ELR (cell line): ENCODE data around the gene TTLL5.
A peak's percentile ranks its signal among the peaks of the same experiment; 100 is the strongest.

Source experiments
- DNase-seq: peaks from one replicate; pipeline ENCODE4 v3.0.0-alpha.2; 2015; ENCODE audit warnings: low read depth

TTLL5 gene

DNA sequence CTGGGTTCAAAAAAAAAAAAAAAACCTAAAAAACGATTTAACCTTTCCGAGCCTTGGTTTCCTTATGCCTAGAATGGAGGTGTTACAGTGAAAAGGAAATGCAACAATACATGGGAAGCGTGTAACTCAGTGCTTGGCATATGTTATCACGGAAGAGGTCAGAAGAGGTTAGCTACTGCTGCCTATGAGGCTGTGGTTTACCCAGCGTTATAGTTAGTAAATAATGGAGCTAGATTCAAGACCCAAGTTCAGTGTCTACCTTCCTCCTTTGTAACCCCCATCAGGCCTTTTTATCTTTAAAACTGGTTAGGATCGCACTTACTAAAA is 325.4 kb downstream of the TTLL5 start:
- DNase-seq, result peak; percentile 17

- no peak for DNase-seq
Measured at GRCh38 chr14:75987201-75987970, 326.3 kb downstream of the TTLL5 start.

- DNase-seq, result peak; percentile 25
Measured at GRCh38 chr14:75989134-75989533, 328.1 kb downstream of the TTLL5 start.

GRCh38 chr14:75990297-75990696 is 329.3 kb downstream of the TTLL5 start:
- DNase-seq, result no peak

DNA sequence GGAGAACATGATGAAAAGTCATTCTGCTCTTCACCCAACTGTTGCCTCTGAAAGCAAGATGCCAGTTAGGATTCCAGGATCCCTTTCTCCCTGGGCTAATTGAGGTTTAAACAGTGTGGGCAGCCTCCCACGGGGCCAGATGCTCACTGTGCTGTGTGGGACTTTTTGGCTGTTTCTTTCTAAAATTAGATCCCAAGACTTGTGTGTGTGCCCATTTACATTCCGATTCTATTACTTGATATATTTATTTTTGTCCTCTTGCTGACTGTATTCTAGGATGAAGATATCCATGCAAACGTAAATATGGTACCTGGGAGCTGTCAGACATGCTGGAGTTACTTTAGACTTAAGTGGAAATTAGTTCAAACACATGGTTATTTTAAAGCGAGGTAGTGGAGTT is 330.7 kb downstream of the TTLL5 start:
- DNase-seq, result no peak

- no peak for DNase-seq
Measured at GRCh38 chr14:75993567-75994041, 332.6 kb downstream of the TTLL5 start.

DNA sequence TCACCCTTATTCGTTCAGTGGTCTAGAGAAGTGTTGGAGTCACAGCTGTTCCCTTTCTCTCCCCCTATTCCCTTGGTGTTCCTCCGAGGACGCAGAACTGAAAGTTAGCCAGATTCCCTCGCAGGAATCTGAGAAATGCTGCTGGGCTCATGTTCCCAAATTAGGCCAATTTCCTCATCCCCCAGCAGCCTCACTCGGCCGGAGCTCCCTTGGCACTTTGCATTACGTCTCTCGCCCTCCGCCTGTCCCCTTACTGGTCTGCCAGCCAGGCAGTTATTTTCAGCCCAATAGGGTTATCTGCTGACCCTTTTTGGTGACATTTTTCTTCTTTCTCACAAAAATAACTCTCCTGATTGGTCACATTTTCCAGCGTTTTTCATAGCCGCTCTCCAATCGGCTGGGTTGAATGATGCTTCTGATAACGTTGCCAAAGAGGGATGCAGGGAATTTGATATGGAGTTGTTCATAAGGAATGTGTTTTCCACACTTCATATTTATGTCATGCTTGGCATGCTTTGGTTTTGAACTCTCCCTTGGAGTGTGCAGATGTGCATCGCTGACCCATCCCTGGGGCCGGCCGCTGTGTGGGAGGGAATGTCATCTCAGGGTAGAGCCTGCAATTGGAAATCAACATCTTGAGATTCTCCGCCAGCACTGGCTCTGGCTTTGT is 334.5 kb downstream of the TTLL5 start:
- DNase-seq, result no peak

DNA sequence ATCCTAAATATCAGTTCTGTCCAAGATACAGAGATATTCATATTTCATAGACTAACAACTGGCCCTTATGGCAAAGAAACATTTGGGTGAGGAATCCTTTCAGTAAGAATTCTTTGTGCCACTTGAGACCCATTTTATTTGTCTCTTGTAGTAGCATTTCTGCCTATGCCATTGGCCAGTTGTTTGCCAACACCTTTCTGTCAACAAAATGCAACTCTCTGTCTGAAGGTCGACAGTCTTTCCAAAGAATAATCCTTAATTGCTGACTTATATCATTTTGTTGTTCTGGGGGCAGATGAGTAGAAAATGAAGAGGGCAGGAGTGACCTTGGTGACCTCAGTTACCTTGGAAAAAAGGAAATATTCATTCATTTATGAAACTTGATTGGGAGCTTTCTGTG is 335.4 kb downstream of the TTLL5 start:
- no peak for DNase-seq

- DNase-seq, result no peak
Measured at GRCh38 chr14:75999511-76000190, 338.6 kb downstream of the TTLL5 start.

- no peak for DNase-seq
Measured at GRCh38 chr14:76002383-76002782, 341.3 kb downstream of the TTLL5 start.
